Measurements from ENCODE around the gene THADA. TPM values are rescaled to one million over a fixed set of nuclear protein-coding genes. Genes with fewer than 3 reads are reported as not detected.
"Not testable (repeated sequence)": the region's sequence is repeated elsewhere in the genome, so short reads cannot be mapped to it uniquely, and the experiment has no call there.

Gene THADA
- total RNA-seq, 1 donor from 2014 or later: 40.4 TPM

DNA sequence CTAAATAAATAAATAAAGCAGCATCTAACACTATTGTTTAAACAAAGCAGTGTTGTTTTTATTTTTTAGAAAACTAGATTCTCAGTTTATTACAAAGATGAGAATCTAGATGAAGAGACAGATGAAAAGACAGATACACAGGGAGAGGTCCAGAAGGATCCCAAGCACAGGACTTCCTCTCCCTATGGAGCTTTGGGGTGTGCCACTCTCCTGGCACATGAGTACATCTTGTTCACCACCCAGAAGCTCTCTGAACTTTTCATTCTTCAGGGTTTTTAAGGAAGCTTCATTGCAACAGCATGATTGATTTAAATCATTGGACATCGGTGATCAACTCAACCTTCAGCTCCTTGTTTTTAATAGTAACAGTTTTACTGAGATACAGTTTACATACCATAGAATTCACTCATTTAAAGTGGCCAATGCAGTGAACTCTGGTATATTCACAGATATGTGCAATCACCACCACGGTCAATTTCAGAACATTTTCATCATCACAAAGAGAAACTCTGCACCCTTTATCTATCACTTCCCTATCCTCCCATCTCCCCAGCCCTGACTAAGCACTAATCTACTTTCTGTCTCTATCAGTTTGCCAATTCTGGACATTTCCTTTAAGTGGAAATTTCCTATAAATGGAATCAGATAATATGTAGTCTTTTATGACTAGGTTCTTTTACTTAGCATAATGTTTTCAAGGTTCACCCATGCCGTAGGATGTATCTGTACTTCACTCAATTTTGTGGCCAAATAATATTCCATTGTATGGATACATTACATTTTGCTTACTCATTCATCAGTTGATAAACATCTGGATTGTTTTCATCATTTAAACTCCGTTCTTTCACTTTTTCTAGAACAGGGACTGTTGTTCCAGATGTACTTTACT lies 307.2 kb downstream of the THADA start:
- intact Hi-C loops (cut with micrococcal nuclease): no loop called here

DNA sequence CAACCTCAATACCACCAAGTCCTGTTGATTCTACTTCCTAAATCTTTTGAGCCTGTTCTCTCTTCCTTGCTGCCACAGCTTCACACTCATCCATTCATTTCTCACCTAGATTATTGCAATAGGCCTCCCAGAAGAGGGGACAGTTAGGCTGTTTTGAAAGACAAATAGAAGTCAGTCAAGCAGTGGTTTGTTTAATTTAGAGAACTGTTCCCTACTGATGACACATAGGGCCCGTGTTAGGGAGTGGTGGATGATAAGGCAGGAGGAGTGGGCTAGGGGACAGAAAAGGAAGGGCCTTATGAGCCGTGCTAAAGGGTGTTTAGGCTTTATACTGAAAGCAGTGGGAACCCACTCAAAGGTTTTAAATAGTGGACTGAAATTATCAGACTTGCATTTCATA lies 309.9 kb downstream of the THADA start:
- intact Hi-C loops (cut with micrococcal nuclease): no loop called here

DNA sequence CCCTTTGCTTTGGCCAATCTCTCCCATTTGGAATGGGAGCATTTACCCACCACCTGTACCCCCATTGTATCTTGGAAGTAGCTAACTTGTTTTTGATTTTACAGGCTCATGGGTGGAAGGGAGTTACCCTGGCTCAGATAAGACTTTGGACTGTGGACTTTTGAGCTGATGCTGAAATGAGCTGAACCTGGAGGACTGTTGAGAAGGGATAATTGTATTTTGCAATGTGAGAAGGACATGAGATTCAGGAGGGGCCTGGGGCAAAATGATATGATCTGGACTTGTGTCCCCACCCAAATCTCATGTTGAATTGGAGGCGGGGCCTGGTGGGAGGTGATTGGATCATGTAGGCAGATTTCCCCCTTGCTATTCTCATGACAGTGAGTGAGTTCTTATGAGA lies 310.9 kb downstream of the THADA start:
- intact Hi-C loops (cut with micrococcal nuclease): no loop called here

DNA sequence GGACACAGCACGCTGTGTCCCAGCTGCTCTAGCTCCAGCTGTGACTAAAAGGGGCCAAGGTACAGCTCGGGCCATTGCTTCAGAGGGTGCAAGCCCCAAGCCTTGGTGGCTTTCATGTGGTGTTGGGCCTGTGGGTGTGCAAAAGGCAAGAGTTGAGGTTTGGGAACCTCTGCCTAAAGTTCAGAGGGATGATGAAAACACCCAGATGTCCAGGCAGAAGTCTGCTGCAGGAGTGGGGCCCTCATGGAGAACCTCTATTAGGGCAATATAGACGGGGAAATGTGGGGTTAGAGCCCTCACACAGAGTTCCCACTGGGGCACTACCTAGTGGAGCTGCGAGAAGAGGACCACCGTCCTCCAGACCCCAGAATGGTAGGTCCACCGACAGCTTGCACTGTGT lies 311.5 kb downstream of the THADA start:
- intact Hi-C loops (cut with micrococcal nuclease): not testable (repeated sequence)

DNA sequence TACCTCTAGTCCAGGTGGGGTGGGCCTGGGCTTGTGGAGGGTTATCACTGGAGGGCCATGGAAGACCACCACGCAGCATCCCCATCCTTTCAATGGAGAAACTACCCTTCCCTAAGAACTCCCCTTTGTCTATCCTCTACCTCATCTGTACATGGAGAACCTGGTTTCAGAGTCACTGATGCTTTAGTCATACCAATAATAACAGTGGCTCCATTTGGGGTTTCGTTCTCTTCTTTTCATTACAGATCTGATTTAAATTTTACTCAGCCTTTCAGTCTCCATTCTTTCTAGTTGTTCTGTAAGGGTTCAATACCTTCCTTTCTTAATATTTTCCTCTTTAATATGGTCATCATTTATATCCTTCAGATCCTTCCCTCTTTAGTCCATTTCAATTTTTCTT lies 314.8 kb downstream of the THADA start:
- intact Hi-C loops (cut with micrococcal nuclease): no loop called here

DNA sequence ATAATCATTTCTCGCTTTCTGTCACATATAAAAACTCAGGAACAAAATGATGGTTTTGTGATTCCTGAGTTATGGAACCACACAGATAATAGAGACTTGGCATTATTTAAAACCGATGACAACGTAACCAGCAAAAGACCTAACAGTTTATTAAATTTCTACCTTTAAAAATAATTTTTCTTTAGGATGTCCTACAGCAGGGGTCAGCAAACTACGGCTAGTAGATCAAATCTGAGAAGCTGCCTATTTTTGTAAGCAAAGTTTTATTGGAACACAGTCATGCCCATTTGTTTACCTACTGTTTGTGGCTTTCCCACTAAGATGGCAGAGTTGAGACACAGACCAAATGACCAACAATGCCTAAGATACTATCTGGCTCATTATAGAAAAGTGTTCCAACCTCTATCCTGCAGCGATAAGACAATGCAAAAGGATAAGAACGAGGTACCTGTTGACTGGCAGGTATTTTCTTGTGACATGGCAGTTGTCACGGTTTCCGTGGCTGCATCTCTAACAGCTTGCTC lies 316.5 kb downstream of the THADA start:
- intact Hi-C loops (cut with micrococcal nuclease): no loop called here

DNA sequence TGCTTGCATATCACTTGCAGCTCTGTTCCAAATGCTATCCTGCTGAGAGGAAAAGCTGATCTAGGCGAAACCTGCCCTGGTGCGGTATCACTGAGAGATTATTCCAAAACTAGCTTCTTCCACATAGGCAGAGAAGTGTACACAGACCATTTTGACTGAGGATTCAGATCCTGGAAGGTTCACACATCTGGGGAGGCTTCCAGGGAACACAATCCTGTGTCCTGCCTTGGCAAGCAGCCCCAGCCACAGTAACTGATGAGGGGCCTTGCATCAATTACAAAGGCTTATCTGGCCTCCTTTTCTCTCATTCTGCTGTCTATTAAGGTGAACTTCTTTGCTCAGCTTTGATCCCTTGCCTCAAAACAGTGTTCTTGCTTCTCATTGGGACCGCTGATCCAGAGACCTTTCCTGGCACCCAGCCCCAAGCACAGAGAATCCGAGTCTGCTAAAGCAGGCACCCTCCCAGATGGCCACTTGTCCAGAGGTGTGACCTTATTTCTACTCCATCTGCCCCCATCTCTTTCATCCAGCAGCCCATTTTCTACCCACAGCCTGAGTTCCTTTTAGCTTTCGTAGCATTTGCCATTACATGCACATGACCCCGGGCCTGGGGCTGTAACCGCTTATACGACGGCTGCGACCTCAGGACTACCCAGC lies 317.1 kb downstream of the THADA start:
- intact Hi-C loops (cut with micrococcal nuclease): no loop called here

DNA sequence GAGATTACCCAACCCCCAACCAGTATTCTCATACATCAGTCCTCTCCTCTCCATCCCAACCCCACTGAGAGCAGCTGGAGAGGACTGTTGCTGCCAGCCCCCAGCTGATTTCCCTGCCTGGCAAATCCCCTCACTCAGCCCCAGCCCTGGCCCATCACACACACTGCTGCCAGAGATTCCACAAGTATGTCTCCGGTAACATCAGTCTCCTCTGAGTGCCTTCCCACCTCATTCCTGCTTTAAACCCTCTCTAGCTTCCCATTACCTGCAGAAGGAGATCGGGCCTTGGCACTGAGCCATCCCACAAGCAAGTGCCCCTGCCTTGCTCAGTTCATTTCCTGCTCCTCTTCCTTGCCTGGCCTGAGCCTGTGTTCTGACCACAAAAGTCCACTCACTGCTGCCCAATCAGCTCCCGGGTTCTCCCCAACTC lies 318.9 kb downstream of the THADA start:
- intact Hi-C loops (cut with micrococcal nuclease): no loop called here

DNA sequence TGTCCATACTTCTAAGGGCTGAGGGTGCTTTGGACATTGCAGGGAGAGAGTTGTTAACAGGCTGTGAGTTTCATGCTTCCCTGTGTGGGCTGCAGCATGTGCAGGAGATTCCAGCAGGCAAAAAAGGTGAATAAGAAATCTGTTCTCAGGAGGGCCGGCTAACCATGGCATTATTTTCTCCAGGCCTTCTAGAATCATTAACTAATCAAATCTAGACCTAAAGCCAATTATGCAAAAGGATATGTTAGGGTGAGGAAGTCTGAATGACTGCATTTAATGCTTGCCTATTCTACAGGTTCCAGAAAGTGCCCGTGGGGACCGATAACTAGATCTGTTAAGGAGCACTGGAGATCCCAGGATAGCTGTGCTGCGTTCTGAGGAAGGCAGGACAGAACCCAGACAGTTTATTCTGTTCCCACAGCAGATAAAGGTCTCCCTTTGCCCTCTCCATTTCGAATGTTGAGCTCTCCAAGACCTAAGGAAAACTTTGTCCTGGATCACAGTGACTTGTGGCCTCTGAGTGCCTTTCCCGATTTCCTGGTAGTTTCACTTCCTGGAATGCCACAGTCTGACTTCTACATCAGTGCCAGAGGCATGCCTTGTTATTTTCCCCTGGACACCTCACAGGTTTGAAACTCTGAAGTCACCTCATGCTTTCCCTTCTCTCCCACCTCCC lies 319.4 kb downstream of the THADA start:
- intact Hi-C loops (cut with micrococcal nuclease): no loop called here

DNA sequence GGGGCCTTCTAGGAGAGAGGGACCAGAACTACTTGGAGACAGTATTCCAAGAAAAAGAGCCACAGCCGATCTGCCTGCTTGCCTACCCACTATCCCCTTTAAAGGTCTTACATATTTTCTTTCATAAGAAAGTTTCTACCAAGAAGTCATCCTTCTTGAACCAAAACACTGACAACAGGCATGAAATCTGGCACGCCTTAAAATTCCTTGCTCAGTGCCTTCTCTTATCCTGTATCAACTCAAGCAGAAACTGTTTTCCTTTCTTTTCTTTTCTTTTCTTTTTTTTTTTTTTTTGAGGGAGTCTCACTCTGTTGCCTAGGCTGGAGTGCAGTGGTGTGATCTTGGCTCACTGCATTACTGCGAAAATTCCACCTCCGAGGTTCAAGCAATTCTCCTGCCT lies 321.1 kb downstream of the THADA start:
- intact Hi-C loops (cut with micrococcal nuclease): no loop called here

DNA sequence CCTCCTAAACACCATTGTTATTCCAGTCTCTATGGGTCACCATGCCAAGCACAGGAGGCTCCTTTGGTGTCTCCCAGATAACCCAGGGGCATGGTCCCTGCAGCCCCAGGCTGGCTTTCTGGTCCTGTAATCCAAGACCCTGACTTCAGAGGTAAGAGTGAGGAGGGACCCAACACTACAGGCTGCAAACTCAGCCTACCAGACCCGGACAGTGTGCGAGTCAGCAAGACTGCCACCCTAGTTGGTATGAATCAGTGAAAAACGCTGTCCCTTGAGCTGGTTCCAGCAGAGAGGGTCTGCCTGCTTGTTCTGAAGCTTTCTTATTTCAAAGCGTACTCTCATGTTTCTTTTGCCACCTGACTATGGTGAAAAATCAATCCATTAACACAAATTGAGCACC lies 321.8 kb downstream of the THADA start:
- intact Hi-C loops (cut with micrococcal nuclease): no loop called here

DNA sequence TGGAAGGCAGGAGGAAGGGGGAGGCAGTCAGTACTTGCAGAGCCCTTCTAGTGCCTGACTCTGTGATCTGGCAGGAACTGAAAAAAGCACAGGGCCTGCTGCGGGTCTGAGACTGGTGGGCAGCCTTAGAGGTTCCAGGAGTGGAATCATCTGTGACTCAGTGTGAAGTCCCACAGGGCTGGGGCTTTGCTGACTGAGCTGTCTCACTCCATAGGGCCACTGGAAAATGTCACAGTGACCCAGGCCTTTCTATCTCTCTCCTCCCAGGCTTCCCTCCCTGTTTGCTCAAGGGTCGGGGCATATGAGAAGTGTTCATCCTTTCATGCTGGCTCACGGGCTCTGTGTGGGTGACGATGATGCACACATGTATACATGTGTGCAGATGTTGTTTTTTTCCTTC lies 322.3 kb downstream of the THADA start:
- intact Hi-C loops (cut with micrococcal nuclease): no loop called here

DNA sequence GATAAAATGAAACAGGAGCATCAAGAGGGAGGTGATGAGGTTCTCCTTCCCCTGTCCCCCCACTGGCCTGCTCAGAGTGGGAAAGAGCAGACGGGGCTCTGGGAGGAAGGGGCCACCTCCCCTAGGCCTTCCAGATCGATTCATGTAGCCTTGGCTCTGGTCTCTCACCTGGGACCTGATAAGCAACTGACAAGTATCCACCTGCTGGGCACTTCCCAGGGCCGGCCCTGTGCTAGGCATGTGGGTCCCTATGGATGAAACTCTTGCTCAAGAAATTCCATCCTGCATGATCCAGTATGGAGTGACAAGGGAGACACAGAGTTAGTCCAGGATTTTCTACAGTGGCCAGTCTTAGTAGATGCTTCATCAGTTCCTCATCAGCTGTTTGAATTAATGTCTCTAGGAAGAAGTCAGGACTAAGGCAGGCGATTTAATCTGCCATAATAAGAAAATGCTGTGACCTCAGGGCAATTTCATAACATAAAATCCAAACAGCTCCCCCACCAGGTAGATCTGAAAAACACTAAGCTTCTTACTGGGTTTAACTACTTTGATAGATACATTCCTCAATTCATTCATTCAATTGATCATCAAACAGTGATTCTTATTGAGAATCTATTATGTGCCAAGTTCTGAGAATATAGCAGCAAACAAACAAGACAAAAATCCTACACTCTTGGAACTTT lies 324.8 kb downstream of the THADA start:
- intact Hi-C loops (cut with micrococcal nuclease): no loop called here

DNA sequence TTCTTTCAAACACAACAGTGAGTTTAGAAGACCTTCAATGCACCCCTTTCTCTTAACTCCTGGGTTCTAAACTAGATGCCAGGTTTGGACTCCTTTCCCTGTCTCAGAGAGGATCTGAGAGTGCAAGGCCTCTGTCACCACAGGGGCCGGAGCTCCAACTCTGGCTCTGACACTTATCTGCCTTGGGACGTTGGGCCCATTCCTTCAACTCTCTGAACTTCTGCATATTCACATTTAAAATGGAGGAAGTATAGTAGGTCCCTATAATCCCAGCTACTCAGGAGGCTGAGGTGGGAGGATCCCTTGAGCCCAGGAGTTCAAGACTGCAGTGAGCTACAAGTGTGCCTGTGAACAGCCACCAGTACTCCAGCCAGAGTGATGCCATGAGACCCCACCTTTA lies 325.4 kb downstream of the THADA start:
- intact Hi-C loops (cut with micrococcal nuclease): no loop called here

DNA sequence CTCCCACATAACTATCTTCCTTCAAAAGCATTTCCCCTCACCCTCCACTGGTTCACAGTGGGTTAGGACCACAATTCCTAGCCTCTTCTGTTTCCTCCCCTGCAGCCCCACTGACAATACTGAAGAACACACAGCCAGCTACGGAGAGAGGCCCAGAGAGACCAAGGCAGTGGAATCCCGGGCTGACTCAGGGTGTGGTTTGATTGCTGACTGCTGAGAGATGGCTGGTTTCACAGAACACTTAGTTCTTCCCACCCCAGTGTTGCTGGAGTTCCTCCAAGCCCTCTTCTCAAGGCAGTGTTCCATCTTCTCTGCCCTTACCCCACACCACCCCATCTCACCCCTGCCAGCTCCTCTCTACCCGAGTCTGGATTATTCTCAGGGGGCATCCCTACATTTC lies 326.1 kb downstream of the THADA start:
- intact Hi-C loops (cut with micrococcal nuclease): no loop called here

DNA sequence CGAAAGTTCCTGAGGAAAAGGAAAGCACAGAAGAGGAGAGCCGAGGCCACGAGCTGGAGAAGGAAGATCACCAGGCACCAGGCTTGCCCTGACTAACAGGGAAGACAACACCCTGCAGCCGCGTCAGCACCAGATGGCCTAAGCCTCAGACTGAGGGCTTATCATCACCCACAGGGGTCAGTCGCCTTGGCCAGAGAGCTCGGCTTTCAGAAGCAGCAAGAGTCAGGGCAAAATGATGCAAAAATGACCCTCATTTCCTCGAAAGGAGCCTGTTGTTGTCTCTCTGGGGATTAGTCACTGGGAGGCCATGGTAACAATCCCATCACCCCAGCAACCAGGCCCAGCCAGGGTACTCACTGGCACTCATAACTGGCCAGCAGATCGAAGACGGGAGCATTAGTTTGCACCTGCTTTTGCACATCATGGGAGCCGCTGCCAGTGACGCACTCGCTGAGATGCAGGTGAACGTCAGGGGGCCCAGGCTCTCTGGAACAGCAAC lies 326.7 kb downstream of the THADA start:
- intact Hi-C loops (cut with micrococcal nuclease): no loop called here

DNA sequence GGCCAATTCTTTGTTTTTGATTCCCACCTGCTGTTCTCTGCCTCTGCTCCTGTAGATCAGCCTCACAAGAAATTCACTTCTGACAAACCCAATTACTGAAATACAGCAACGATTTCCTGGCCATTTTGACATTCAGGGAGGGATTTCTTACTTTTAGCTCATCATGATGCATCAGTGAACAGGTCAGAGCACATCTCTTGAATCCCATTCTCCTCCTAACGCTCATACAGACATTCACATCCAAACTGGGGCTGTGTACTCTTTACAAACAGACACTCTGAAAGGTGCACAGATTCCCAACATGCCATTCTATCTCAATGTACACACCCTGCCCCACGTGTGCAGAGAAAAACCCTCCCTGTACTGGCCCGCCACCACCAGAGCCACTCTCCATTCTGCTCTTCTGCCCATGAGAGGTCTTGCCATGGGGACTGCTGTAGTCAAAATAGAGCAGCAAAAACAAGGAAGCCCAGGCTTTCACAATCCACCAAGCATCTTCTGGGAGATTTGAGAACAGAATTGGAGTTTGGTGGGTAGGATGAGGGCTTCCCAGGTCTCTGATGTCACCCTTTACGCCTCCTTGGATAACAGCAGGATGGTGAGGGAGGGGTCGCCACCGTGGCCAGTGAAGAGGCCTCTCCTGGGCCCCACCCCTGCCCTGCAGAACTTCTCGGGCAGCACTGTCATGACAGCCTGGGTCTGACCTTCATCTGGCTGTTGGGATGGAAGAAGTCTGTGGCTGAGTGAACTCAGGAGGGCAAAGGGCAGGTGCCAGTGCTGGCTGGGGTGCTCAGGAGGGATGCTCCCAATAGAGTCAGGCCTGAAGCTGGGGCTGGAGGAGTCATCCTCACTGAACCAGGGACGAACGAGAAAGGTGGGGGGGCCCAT lies 327.5 kb downstream of the THADA start:
- intact Hi-C loops (cut with micrococcal nuclease): no loop called here

DNA sequence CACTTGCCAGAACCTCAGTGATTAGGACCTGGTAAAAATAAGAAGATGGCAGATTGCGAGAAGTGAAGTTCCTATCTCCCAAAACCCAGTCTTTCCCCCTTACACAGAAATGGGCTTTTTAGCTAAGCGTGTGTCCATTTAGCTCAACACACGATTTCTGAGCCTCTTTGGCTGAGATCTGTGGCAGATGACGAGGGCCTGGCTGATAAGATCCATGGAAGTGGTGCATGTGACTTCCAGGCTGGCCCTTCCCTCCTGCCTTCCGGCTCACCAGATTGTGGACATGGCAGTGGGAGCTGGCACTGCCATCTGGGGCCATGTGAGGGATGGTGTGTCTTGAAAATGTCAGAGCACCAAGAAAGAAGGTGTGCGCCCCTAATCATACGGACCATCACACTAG lies 328.5 kb downstream of the THADA start:
- intact Hi-C loops (cut with micrococcal nuclease): no loop called here

DNA sequence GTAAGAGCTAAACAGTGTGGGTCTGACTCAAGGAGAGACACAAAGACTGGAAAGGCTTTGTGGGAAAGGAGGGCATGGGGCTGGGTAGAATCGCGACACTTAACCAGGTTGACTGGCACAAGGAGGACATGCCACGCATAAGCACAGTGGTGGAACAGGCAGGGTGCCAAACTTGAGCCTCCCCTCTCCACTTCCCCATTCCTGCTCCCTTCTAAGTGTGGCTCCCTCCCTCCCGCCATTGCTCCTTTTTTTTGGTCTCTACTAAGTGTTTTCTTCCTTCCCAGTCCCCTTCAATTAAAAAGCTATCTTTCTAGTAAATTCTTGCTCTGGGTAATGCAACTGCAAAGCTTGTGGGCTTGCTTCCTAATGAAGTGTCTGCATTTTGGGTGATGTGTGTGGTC lies 329.1 kb downstream of the THADA start:
- intact Hi-C loops (cut with micrococcal nuclease): no loop called here

DNA sequence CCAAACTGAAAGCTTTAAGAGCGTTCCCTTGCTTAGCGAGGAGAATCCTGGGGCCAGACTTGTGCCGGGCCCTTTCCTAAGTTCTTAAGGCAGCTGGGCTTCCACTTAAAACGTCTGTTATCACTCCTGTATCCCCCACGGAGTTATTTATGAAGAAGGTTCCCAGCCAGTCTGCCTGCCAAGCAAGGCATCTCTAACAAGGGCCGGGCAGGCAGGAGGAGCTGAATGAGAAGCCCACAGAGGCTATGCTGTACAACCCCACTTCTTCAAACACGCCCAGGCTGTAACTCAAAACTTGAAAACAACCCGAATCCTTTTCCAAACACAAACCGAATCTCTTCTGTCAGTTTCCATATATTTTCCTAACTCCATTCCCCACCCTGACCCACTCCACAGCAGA lies 330.4 kb downstream of the THADA start:
- intact Hi-C loops (cut with micrococcal nuclease): no loop called here

Data from T-helper 2 cell treated with Interferon-gamma antibody and Interleukin-4, amounts not matched to agents 100 ng/mL and 5 ng/mL, for 36 hours (primary cell).